Stimulated activated CD4-positive, alpha-beta T cell treated with anti-CD3 and anti-CD28 coated beads, Interleukin-2, amount 100 ng/mL, for 24 hours (primary cell): ENCODE results near the gene WSCD2.
"Not testable (repeated sequence)": the region's sequence is repeated elsewhere in the genome, so short reads cannot be mapped to it uniquely, and the experiment has no call there.

Source experiments
- DNase-seq, 2 donors: peaks; one replicate each; pipeline ENCODE4 v3.0.0-alpha.2; 2020

Gene WSCD2

DNA sequence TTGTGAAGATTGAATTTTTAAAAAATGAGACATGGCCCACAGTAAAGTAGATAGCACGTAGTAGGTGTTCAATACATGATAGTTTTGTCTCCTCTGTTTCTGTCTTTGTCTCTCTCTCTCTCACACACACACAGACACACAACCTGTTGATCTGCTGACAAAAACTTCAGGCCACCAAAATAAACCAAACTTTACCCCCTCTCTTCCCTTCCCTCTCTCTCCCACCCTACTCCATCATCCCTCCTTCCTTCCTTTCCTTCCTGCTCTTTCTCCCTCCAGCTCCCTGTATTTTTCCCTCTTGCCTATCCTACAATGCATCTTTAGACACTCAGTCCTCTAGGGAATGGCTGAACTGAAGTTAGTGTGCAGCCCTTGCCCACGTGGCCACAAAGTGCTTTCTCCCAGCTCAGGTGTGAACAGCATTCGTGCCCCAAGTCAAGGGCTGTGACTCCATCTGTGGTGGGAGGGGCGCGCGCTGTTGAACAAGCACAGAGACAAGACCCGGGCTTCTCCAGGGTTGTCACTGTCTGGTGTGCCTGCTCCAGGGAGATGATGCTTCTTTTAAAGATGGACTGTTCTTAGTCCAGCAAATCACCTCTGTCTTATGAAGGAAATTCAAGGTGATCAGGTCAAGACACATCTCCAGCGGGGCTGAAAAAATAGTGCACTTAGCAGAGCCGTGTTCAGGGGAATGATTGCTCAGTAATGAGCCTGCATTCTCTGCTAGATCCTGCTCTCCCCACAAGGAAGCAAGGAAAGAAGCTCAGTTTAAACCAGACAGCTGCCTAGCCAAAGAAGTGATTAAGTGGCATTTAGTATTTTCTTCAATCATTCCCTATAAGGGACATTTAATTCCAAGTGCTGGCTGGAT, 75.3 kb downstream of the WSCD2 start:
- DNase-seq = no peak

DNA sequence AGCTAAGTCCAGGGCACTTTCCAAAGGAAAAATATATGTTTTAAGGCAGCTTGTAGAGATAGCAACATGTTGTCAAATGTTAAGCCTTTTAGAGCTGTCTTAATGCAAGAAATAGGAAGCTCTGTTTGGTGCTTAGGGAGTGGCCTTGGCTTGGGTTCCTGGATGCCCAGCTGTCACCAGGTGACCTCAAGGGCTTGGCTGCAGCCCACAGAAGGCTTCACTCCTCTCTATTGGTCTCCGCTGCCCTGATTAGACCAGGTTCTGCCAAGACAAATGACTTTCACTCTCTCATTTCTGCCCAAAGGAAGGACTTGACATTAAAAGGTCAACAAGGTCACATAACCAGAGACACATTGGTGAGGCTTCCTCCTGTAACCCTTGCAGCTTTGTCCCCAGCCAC, 76.8 kb downstream of the WSCD2 start:
- no peak for DNase-seq

DNA sequence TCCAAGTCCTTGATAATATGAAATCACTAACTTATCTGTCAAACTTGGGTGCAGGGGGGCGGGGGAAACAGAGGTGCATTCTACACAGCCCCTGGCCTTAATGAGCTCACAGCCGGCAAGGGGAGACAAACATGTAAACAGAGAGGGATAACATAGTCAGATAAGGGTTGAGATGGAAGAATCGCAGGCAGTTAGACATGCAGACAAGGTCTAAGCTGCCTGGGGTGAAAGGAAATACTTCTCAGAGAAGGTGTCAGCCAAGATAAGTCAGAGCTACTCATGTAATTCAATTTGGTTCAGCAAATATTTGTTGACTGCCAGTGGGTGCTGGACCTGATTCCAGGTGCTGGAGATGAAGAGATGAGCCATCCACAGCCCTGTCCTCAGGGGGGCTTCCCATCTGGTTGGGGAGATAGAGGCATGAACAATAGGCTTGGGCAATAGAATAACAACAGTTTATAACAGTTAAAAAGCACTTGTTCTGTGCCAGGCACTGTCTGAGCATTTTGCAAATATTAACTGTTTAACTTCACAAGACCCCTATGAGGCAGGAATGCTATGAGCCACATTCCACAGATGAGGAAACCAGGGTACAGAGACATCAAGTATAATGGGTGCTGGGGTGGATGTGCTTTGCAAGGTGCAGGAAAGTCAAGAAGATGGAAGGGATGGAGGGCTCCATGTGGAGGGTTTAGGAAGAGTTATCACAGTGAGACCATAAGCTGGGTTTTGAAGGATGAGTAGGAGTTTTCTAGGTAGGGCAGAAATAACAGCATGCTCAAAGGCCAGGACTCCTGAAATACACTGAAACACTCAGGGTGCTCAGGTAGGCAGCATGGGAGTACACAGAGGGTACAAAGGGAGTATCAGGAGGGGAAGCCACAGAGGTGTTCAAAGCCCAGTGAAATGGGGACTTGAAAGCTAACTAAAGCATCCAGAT, 79.0 kb downstream of the WSCD2 start:
- DNase-seq = no peak

DNA sequence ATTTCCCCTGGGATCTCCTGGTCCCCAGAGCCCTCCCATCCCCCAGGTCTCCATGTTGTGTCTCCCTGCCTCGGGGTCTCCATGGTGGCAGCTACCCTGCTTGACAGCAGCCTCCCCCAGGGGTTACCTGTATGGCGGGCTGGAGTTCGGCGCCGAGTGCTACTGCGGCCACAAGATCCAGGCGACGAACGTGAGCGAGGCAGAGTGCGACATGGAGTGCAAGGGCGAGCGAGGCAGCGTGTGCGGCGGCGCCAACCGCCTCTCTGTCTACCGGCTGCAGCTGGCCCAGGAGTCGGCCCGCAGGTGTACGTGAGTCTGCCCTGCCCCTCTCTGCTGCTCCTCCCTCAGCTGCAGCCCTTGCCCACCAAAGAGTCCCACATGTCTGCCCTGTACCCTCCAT, 80.9 kb downstream of the WSCD2 start:
- DNase-seq = no peak

DNA sequence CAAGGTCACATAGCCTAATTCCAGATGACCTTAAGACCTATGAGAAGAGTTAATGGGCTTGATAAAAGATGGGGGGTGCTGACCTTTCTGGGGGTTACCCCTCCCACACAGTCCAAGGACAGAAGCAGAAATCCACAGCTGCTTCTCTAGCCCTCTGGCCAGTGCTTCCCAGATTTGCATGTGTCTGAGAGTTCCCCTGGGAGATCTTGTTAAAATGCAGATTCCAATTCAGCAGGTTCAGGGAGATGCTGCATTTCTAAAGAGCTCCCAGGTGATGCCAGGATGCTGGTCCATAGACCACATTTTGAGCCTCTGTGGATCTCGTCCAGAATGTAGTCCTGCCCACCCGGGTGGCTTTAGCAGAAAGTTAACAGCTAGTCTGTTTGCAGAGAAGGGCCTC, 82.1 kb downstream of the WSCD2 start:
- no peak for DNase-seq

DNA sequence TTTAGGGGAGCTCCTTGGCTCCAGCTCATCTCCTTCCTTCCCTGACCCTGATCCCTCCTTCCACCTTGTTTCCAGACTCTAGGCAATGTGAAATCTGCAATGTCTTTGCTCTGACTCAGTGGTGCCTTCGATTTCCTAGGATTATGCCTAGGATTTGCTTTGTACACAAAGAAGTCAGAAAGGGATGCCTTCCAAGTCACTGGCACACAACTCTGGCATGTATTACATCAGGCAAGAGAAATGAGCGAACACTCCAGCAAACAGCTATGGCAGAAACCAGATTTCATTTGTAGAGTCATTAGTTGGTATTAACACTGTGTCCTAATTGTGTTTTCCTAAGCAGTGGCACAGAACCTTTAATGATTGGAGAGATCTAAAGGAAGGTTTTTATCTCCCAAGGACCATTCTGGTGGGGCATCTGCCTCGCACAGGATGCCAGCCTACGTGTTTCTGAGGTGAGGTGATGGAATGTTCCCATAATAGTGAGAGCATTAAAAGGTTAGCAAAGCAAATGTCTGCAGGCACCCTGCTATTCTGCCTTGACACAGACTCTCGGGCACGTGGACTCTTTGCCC, 84.9 kb downstream of the WSCD2 start:
- no peak for DNase-seq

DNA sequence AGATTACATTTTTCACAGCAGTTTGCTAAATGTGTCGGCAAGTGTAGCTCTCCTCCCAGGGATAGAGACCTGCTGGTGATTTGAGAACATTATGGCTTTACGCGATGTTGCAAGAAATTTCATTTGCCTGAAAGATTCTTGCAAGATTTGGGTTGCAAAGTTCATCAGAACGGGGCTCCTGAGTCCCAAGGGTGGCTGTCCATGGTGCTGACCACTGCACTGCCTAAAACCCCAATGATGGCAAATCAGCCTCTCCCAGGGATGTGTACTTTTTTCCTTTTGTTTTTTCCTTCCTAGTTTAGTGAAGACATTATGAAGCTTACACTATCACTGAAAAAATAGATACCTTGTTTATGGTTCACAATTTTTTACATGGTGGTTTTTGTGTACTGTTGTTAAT, 85.4 kb downstream of the WSCD2 start:
- DNase-seq = peak in 1 of 2 donors; percentile 30

DNA sequence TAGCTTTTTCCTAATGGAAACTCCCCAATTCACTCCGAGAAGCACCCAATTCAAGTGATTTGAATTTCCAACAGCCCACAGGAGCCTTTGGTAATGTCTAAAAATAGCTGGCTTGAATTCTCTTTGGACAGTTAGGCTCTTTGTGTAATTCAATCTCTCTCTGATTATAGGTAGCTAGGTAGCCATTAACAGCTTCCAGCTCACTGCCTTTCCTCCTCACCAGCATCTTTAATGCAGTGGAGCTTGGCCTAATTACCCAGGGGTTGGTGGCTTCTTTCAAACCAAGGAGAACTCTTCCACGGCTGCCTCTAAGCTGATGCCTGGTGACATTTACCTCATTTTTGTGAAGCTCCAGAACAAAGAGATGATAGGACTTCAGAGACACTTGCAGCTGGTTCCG, 86.4 kb downstream of the WSCD2 start:
- no peak for DNase-seq

DNA sequence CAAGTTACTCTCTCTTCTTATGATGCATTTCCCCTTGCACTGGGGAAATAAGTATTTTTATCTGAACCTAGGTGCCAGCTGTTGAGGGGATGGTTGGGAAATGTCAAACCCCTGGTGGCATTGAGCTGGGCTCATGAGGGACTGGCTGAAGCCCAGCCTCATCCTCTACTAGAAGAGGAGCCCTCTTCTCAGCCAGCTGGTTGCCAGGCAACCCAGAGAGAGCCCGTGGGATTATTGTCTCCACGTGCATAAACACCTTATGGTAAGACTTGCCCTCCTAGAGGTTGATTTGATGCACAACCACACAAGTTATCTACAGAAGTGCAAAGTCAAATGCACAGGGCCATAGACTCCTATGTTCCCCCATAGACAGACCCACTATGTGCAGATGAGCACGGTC, 89.8 kb downstream of the WSCD2 start:
- no peak for DNase-seq

DNA sequence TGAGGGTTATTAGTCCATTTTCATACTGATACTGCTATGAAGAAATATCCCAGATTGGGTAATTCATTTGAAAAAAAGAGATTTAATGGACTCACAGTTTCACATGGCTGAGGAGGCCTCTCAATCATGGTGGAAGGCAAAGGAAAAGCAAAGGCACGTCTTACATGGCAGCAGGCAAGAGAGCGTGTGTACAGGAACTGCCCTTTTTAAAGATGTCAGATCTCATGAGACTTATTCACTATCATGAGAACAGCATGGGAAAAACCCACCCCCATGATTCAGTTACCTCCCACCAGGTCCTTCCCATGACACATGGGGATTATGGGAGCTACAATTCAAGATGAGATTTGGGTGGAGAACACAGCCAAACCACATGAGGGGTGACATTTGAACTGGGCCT, 96.0 kb downstream of the WSCD2 start:
- DNase-seq = not testable (repeated sequence)

DNA sequence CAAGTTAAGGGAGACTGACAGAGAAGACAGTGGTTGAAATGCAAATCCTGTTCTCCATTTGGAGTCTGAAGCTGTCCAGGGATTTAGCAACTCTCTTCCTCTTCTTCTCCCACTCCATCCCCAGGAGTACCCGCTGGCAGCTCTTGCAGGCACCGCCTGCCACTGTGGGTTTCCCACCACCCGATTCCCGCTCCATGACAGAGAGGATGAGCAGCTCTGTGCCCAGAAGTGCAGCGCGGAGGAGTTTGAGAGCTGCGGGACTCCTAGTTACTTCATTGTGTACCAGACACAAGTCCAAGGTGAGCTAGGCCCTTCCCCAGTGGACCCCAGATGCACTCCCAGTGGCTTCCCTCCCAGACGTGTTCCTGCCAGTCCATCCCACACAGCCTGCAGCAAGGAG, 97.8 kb downstream of the WSCD2 start:
- DNase-seq = no peak

DNA sequence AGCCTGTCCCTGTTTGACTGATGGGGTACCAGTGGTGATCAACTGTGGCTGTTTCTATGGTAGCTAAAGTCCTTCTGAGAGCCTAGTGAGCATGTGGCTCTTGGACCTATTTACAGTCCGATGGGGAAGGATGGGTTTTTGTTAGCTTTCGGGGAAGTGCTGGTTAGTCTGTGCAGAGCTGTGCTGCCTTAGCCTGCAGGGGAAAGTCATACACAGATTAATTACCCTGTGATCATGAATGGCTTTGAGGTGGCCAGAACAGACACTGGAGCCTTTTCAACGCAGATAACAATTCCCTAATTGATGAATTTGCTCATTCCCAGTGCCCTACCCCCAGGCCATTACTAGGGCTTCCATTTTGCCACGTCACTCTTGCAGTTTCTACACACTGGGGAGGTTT, 99.7 kb downstream of the WSCD2 start:
- no peak for DNase-seq

DNA sequence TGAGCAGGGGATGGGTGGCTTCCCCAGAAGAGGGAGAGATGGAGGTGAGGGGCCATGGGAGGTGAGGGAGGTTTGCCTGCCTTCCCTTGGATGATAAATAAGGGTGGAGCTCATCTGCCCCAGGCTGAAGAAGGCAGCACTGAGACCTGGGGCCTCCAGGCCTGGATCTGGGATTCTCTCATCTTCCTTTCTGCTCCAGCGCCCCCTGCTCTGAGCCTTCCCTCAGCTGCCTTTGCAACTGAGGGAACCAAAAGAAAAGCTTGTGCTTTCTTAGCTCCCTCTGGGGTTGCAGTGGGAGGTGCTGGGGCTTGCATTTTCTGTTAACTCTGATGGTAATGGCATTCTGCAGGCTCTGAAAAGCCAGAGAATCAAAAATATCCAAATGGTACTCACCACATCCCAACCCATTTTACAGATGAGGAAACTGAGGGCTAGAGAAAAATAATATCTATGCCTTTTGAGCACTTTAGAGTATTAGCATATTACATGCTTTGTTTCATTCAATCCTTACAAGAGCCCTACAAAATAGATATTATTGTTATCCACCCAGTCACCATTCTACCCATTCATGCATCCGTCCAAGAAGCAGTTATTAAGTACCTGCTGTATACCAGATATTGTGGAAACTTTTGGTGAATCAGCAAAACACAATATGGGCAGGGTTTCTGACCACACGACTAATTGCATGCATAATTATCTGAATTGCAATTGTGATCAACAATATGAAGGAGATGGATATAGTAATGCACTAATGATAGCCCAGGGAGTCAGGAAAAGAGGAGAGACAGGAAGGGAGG, 102.2 kb downstream of the WSCD2 start:
- DNase-seq = no peak

DNA sequence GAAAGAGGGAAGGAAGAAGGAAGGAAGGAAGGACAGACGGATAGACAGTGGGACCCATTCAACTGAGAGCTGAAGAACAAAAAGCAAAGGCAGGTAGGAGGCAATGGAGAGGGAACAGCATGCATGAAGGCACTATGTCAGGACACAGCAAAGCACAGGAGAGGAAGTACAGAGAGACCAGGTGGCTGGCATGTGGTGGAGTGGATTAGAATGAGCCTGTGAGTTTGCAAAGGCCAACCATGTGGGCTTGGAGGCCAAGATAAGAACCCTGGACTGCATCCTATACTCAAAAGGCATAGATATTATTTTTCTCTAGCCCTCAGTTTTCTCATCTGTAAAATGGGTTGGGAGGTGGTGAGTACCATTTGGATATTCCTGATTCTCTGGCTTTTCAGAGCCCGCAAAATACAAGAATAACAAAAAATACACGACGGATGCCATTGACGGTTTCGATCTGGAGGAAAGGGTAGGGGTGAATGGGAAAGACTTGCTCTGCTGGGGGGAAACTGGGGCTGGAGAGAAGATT, 102.9 kb downstream of the WSCD2 start:
- DNase-seq = no peak

DNA sequence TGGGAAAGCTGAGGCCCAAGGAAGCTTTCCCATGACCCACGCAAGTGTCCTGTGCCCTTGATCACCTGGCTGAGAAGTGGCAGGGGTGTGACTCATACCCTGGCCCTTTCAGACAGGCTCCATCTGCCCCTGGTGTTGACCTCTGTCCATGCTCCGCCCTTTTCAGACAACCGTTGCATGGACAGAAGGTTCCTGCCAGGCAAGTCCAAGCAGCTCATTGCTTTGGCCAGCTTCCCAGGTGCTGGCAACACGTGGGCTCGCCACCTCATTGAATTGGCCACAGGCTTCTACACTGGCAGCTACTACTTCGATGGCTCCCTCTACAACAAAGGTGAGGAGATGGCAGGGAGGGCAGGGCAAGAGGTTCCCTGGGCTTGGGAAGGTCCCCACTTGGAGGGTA, 103.5 kb downstream of the WSCD2 start:
- DNase-seq = no peak

DNA sequence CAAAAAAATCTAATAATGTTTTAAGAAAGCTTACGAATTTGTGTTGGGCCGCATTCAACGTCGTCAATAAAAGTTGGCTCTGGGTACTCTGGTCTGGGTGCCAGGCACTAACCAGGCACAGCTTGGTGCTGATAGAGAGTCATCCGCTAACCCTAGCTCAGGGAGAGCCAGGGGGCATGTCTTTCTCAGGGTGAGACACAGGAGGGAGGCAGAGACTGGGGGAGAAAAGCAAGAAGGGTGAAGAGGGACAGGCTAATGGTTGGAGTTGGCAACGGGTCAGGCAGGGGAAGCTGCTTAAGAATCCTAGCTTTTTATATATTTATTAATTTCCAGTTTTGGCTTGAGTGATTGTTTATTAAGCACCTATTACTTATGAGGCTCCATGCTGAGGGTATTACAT, 105.1 kb downstream of the WSCD2 start:
- no peak for DNase-seq

DNA sequence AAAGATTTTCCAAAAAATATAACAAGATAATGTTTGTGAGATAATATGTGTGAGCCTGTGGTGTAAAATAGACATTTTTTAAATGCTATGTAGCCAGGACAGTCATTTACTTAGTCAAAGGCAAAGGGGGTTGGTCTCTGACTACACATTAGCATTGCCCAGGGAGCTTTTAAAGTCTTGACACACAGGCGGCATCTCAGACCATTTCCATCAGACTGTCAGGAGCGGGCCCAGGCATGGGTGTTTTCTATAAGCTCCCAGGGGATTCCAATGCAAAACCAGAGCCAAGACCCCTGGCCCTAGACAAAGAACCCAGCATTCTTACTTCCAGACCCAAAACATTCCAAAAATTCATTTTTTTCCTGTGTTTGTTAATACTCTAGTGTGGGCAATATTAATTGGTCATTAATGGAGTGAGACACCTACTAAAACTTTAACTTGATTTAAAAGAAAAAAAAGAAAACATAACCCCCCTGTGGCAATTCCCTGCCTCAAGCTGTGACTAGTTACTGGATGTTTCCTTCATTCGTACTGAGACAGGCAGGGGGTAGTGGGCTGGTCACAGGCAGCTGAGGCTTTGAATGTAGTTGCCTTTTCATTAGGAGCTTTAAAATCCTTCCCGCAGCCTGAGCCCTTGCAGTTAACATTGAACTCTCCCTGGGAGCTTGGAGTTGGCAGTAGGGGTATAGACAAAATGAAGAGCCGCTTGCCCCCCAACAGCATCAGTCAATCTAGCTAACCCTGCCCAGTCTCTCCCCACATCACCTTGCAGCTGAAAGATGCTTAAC, 106.3 kb downstream of the WSCD2 start:
- no peak for DNase-seq

DNA sequence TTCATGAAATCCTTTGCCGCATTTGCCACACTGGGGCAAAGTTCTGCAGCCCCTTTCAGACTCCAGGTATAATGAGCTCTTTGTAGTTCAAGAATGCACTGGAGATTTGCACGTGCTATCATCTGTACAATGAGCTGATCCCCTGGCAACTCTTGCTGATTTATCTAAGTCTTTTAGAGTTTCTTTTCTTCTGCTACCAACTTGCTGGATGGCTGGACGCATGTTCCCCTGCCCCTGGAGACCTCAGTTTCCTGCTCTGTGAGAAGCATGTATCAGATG, 106.8 kb downstream of the WSCD2 start:
- no peak for DNase-seq

DNA sequence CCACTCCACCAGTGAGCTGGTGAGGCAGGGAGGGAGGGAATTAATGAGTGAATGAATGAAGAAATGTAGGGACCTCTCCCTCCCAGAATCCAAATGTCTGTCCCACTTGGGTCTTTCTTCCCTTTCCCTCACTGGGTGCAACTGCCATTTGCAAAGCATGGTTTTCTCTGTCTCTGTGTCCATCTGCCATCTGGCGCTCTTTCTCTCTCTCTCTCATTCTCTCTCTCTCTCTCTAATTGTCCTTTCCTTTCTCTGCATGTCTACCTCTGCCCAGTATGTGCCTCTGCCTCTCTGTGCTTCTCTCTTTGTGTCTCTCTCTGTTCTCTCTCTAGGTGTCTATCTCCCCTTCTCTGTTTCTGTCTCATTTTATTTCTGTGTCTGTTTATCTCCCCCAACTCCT, 107.3 kb downstream of the WSCD2 start:
- DNase-seq = no peak

DNA sequence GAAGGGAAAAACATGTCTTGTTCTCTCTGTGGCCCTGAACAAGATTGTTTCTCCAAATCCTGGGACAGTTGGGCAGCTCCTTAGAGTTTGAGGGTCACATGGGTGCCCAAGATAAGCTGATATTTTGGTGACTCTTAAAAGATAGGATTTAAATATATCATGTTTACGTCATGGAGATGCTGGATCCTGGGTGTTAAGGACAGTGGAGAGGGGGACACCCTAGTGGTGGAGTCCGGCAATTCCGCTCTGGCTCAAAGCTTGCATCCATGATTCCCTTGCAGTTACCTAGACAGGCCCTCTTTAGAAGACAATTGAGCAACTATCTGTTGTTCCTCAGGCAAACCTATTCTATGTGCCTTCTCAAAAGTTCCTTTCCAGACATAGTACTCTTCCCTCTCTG, 108.2 kb downstream of the WSCD2 start:
- DNase-seq = no peak

DNA sequence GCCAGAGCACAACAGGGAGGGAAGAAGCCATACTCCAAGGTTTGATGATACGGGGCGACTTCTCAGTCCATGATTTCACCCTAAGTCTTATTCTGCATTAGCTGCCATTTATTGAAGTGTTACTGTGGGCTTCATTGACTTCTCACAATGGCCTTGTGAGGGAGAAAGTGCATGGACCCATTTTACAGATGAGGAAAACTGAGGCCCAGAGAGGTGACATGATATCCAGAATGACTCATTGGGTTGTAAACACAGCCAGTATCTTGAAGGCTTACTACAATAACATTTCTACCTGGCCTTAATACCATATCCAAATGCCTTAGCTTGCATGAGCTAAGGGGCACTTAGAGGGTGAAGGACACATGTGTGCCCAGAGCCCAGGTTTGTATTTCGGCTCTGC, 109.4 kb downstream of the WSCD2 start:
- DNase-seq = no peak

DNA sequence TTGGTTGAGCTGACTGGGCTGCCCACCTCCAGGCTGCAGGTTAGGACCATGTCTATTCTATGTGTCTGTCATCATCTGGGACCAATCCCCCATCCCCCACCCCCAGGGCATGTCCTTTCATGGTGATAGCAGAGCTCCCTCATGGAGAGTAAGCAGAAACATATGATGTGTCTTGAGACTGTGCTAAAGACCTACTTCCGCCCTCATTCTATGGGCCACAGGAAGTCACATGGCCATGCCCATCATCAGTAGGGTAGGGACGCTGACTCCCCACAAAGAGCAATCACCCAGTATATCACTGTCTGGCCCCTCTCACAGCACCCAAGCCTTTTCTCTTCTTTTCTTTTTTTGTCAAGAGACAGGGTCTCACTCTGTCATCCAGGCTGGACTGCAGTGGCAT, 110.3 kb downstream of the WSCD2 start:
- no peak for DNase-seq
